GM12875 (cell line): Measurements from ENCODE around the gene SH3BP2.

Source experiments
- H3K4me3 ChIP-seq: one replicate; pipeline ENCODE4 v1.5.1; 2011; ENCODE audit warnings: low read depth, low read length, control low read depth
- CTCF ChIP-seq: IDR thresholded peaks from 2 replicates; pipeline ENCODE4 v1.5.1; 2011; ENCODE audit warnings: low read depth, mild to moderate bottlenecking, control low read depth, inconsistent platforms, low read length, moderate library complexity, borderline replicate concordance; ENCODE audit not compliant: insufficient read depth

Gene SH3BP2

GRCh38 chr4:2871911-2872310 is 79.0 kb downstream of the SH3BP2 start:
- no peak for TF ChIP-seq CTCF
- H3K4me3 ChIP-seq = no peak overlapping the region

GRCh38 chr4:2873329-2873728 is 80.4 kb downstream of the SH3BP2 start:
- no peak for TF ChIP-seq CTCF

GRCh38 chr4:2874861-2875260 is 82.0 kb downstream of the SH3BP2 start:
- TF ChIP-seq CTCF = no peak
- H3K4me3 ChIP-seq = no peak overlapping the region

More at GRCh38 chr4:2873329-2873728, 80.4 kb downstream of the SH3BP2 start:
- H3K4me3 ChIP-seq = no peak overlapping the region

GRCh38 chr4:2875556-2875955 is 82.7 kb downstream of the SH3BP2 start:
- H3K4me3 ChIP-seq = no peak overlapping the region
- no peak for TF ChIP-seq CTCF

GRCh38 chr4:2878346-2878745 is 85.5 kb downstream of the SH3BP2 start:
- no peak overlapping the region for H3K4me3 ChIP-seq
- no peak for TF ChIP-seq CTCF

GRCh38 chr4:2879026-2879425 is 86.1 kb downstream of the SH3BP2 start:
- TF ChIP-seq CTCF = no peak

GRCh38 chr4:2881431-2881830 is 88.5 kb downstream of the SH3BP2 start:
- H3K4me3 ChIP-seq = no peak overlapping the region
- no peak for TF ChIP-seq CTCF

More at GRCh38 chr4:2879026-2879425, 86.1 kb downstream of the SH3BP2 start:
- H3K4me3 ChIP-seq = no peak overlapping the region
